H1 (cell line): ENCODE results near the gene NXT1. TPM values are rescaled to one million over a fixed set of nuclear protein-coding genes. Genes with fewer than 3 reads are reported as not detected.

Experiments used
- NRF1 ChIP-seq: IDR thresholded peaks from 2 replicates; pipeline ENCODE4 v1.6.1; 2011; ENCODE audit warnings: mild to moderate bottlenecking, low read depth, low read length, improper control_type of control experiment
- SRF ChIP-seq: IDR thresholded peaks from 2 replicates; pipeline ENCODE4 v1.6.1; 2011; ENCODE audit warnings: mild to moderate bottlenecking, low read depth, low read length, moderate library complexity
- polyA plus RNA-seq, 7 experiments: library from polyadenylated mRNA; depleted of rRNA in 3 of 7; stranded (reverse) in 5 of 7; unstranded in 2 of 7; fragments of >200 nt in 5 of 7; fragments of 200-250 nt in 2 of 7; gene quantifications; 1 replicate in 5 of 7; 2 replicates in 1 of 7; 4 replicates in 1 of 7; pipeline versions ENCODE4 v1.2.1 to v1.2.3, GENCODE V29; 2011 to 2013; ENCODE audit warnings: missing spikeins in 2 of 7, mixed read lengths in 2 of 7
- total RNA-seq: library from RNA; stranded (reverse); fragmentation: NEBNext Ultra II Directional; extraction: Animal tissue kit (Norgen Biotek cat#: 25700); gene quantifications from 2 replicates; pipeline ENCODE4 v1.2.1, GENCODE V29; 2021
- TF ChIP-seq, protein P1 (sequence below): IDR thresholded peaks from 2 replicates; pipeline ENCODE4 v1.6.1; 2012; ENCODE audit warnings: inconsistent platforms

NXT1 gene
- total and polyA plus RNA-seq, 2 of the 8 experiments (the other 6 are each of a cell fraction or from before 2014, with no cell fraction given): 23.1 to 26.5 TPM

DNA sequence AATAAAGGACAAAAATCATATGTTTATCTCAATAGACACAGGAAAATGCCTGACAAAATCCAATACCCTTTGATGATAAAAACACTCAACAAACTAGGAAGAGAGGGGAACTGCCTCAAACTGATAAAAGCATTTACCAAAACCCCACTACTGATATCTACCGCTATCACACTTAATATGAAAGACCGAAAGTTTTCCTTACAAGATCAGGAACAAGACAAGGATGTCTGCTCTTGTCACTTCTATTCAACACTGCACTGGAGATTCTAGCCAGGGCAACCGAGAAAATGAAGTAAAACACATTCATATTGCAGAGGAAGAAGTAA, 36.5 kb downstream of the NXT1 start (continued):
- TF ChIP-seq, protein P1, sequence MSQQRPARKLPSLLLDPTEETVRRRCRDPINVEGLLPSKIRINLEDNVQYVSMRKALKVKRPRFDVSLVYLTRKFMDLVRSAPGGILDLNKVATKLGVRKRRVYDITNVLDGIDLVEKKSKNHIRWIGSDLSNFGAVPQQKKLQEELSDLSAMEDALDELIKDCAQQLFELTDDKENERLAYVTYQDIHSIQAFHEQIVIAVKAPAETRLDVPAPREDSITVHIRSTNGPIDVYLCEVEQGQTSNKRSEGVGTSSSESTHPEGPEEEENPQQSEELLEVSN: no peak
- TF ChIP-seq NRF1 (no peak), SRF (no peak)
